Measurements from ENCODE around the gene KANSL1.

Gene KANSL1

GRCh38 chr17:46001390-46002310 is 191.6 kb downstream of the KANSL1 start:
- no peak for DNase-seq (ENCODE audit: low read depth in 2 of 2)

- DNase-seq (ENCODE audit: low read depth in 2 of 2) = no peak
These were observed 192.5 kb downstream of the KANSL1 start for GRCh38 chr17:46000757-46001156.

GRCh38 chr17:46000292-46000691 is 192.9 kb downstream of the KANSL1 start:
- no peak for DNase-seq (ENCODE audit: low read depth in 2 of 2)

- DNase-seq (ENCODE audit: low read depth in 2 of 2) = no peak
These were observed 193.3 kb downstream of the KANSL1 start for GRCh38 chr17:45999900-46000290.

- no peak for DNase-seq (ENCODE audit: low read depth in 2 of 2)
These were observed 194.0 kb downstream of the KANSL1 start, which contains the start of gene STH for GRCh38 chr17:45998987-45999899. TSS of gene STH (plus strand) at chr17:45999250. CDS start at chr17:45999280, 30 bp downstream.

GRCh38 chr17:45997624-45998023 is 195.6 kb downstream of the KANSL1 start:
- no peak for DNase-seq (ENCODE audit: low read depth in 2 of 2)

- no peak for DNase-seq (ENCODE audit: low read depth in 2 of 2)
These were observed 196.1 kb downstream of the KANSL1 start for GRCh38 chr17:45997166-45997565.

- DNase-seq (ENCODE audit: low read depth in 2 of 2) = no peak
These were observed 196.8 kb downstream of the KANSL1 start for GRCh38 chr17:45996282-45996937.

- no peak for DNase-seq (ENCODE audit: low read depth in 2 of 2)
These were observed 197.5 kb downstream of the KANSL1 start for GRCh38 chr17:45995627-45996270.

GRCh38 chr17:45994987-45995386 is 198.2 kb downstream of the KANSL1 start:
- no peak for DNase-seq (ENCODE audit: low read depth in 2 of 2)

GRCh38 chr17:45993962-45994627 is 199.1 kb downstream of the KANSL1 start:
- DNase-seq (ENCODE audit: low read depth in 2 of 2) = no peak

GRCh38 chr17:45992904-45993303 is 200.3 kb downstream of the KANSL1 start:
- DNase-seq (ENCODE audit: low read depth in 2 of 2) = no peak

- no peak for DNase-seq (ENCODE audit: low read depth in 2 of 2)
These were observed 201.1 kb downstream of the KANSL1 start for GRCh38 chr17:45992175-45992574.

GRCh38 chr17:45991341-45991740 is 201.9 kb downstream of the KANSL1 start:
- DNase-seq (ENCODE audit: low read depth in 2 of 2) = no peak

- DNase-seq (ENCODE audit: low read depth in 2 of 2) = no peak
These were observed 202.3 kb downstream of the KANSL1 start for GRCh38 chr17:45990886-45991285.

GRCh38 chr17:45989759-45990158 is 203.5 kb downstream of the KANSL1 start:
- no peak for DNase-seq (ENCODE audit: low read depth in 2 of 2)

GRCh38 chr17:45987706-45988105 is 205.5 kb downstream of the KANSL1 start:
- DNase-seq (ENCODE audit: low read depth in 2 of 2) = no peak

GRCh38 chr17:45986056-45986455 is 207.2 kb downstream of the KANSL1 start:
- DNase-seq (ENCODE audit: low read depth in 2 of 2) = no peak

- no peak for DNase-seq (ENCODE audit: low read depth in 2 of 2)
These were observed 207.8 kb downstream of the KANSL1 start for GRCh38 chr17:45985447-45985846.

- DNase-seq (ENCODE audit: low read depth in 2 of 2) = no peak
These were observed 208.9 kb downstream of the KANSL1 start for GRCh38 chr17:45984368-45984767.
